K562 treated with DMSO at 1 percent for 48 hours (cell line): ENCODE results near the gene RPP38. TPM values are rescaled to one million over a fixed set of nuclear protein-coding genes. Genes with fewer than 3 reads are reported as not detected.

ENCODE experiments used
- total RNA-seq: library from RNA; unstranded; fragments of 300-600 nt; gene quantifications from 2 replicates; pipeline ENCODE4 v1.2.3, GENCODE V29; 2022; ENCODE audit warnings: low replicate concordance; ENCODE audit errors: extremely low read depth

RPP38 gene, protein sequence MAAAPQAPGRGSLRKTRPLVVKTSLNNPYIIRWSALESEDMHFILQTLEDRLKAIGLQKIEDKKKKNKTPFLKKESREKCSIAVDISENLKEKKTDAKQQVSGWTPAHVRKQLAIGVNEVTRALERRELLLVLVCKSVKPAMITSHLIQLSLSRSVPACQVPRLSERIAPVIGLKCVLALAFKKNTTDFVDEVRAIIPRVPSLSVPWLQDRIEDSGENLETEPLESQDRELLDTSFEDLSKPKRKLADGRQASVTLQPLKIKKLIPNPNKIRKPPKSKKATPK
- not detected in 2 replicates for total RNA-seq

DNA sequence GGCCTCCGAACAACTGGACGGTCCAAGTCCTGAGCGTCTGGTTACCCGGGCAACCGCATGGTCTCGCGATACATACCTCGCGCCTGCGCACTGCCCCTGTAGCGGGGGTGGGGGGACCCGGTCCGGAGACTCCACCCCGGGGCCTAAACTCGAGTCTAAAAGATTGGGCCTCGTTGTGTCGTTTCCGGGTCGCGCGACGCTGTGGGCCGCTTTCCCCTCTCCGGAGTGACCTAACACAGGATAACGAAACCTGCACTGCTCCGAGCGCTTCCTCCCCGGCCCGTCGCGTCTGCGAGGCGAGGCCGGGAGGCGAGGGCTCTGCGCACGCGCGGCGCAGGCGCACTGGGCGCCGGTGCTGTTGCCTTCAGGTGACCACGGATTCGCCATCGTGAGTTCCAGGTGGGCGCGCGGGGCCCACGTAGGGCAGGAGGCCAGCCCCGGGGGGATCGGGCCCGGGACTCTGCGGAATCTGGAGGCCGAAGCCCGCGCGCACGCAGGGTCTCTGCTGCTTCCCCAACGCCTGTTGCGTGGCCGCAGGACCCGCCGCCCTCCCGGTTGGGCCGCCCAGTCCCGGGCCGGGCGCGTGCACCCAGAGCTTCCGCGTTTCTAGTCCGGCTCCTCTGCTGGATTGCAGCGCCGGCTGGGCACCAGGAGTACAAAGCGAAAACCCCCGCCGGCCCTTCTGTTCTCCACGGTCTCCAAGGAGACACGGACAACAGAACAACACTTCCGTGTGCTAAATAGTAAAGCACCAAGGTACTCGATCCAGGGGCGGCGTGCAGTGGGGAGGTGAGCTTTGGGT, at the start of gene RPP38:
Gene RPP38, plus strand, starts transcription at position 345 of the 802 bp plus-strand sequence. CDS start 5,960 bp downstream, outside the sequence.

GRCh38 chr10:15088428-15089261, 8.5 kb upstream of the RPP38 start, which contains the start of gene ACBD7:
TSS of gene ACBD7 (minus strand) at chr10:15088776. CDS start at chr10:15088728, 48 bp downstream.

Other genes with a start within 250 kb of the RPP38 start
- not detected in 2 replicates for gene SUV39H2, start 218.5 kb upstream of the RPP38 start, total RNA-seq
- gene DCLRE1C, start 143.3 kb upstream of the RPP38 start, total RNA-seq = not detected in 2 replicates
- not detected in 2 replicates for gene MEIG1, start 138.0 kb upstream of the RPP38 start, total RNA-seq
- not detected in 2 replicates for gene OLAH, start 53.4 kb upstream of the RPP38 start, total RNA-seq
- gene ACBD7, start 8.6 kb upstream of the RPP38 start, total RNA-seq = not detected in 2 replicates
- gene NMT2, start 71.3 kb downstream of the RPP38 start, total RNA-seq = not detected in 2 replicates